ENCODE data around the gene C16orf96. TPM values are rescaled to one million over a fixed set of nuclear protein-coding genes. Genes with fewer than 3 reads are reported as not detected.
A peak's percentile ranks its signal among the peaks of the same experiment; 100 is the strongest.

C16orf96 gene
- not detected in 2 replicates for total RNA-seq

- no peak for DNase-seq
These were observed at the start of gene C16orf96 for GRCh38 chr16:4556112-4556511. Gene C16orf96 (plus strand): TSS chr16:4556340. CDS start chr16:4556490, 150 bp downstream.

GRCh38 chr16:4506450-4506849 is 49.7 kb upstream of the C16orf96 start:
- DNase-seq = peak; percentile 88

- no peak for DNase-seq
These were observed 48.4 kb upstream of the C16orf96 start for GRCh38 chr16:4507588-4508345.

- no peak for DNase-seq
These were observed 47.3 kb upstream of the C16orf96 start for GRCh38 chr16:4508806-4509205.

- no peak for DNase-seq
These were observed 46.7 kb upstream of the C16orf96 start for GRCh38 chr16:4509420-4509819.

- DNase-seq = no peak
These were observed 46.0 kb upstream of the C16orf96 start for GRCh38 chr16:4510131-4510530.

- DNase-seq = no peak
These were observed 45.3 kb upstream of the C16orf96 start for GRCh38 chr16:4510747-4511426.

GRCh38 chr16:4511441-4512082 is 44.6 kb upstream of the C16orf96 start:
- DNase-seq = peak; percentile 75

- DNase-seq = no peak
These were observed 43.7 kb upstream of the C16orf96 start for GRCh38 chr16:4512473-4512872.

- DNase-seq = no peak
These were observed 42.9 kb upstream of the C16orf96 start for GRCh38 chr16:4513086-4513860.

- no peak for DNase-seq
These were observed 42.3 kb upstream of the C16orf96 start for GRCh38 chr16:4513881-4514280.

GRCh38 chr16:4514606-4515005 is 41.5 kb upstream of the C16orf96 start:
- DNase-seq = no peak

- peak; percentile 83 for DNase-seq
These were observed 40.4 kb upstream of the C16orf96 start for GRCh38 chr16:4515611-4516233.

- DNase-seq = peak; percentile 70
These were observed 38.1 kb upstream of the C16orf96 start for GRCh38 chr16:4517812-4518680.

- no peak for DNase-seq
These were observed 36.7 kb upstream of the C16orf96 start for GRCh38 chr16:4519274-4520058.

GRCh38 chr16:4520913-4521312 is 35.2 kb upstream of the C16orf96 start:
- no peak for DNase-seq

GRCh38 chr16:4522051-4522581 is 34.0 kb upstream of the C16orf96 start:
- no peak for DNase-seq

- DNase-seq = no peak
These were observed 32.5 kb upstream of the C16orf96 start for GRCh38 chr16:4523686-4524085.

- DNase-seq = no peak
These were observed 31.6 kb upstream of the C16orf96 start for GRCh38 chr16:4524571-4524970.

- no peak for DNase-seq
These were observed 31.1 kb upstream of the C16orf96 start for GRCh38 chr16:4525069-4525468.

Data from dermis blood vessel endothelial cell (primary cell).